MM.1S (cell line): ENCODE data around the gene UNC93B1.

Experiments used
- DNase-seq: peaks from one replicate; pipeline ENCODE4 v3.0.0-alpha.2; 2015
- H2AFZ ChIP-seq: fragments of 300-600 bp; sonication (generic); 2 replicates; pipeline ENCODE4 v1.6.0; 2016; ENCODE audit warnings: antibody characterized with exemption, low read length
- H3F3A ChIP-seq: fragments of 300-600 bp; sonication (generic); 2 replicates; pipeline ENCODE4 v1.6.1; 2016; ENCODE audit warnings: mild to moderate bottlenecking, antibody characterized with exemption, low read length, moderate library complexity, mixed read lengths; ENCODE audit not compliant: insufficient read depth
- H3K27ac ChIP-seq: fragments of 300-600 bp; sonication (generic); 2 replicates; pipeline ENCODE4 v1.5.1; 2016; ENCODE audit warnings: mild to moderate bottlenecking, low read length
- H3K27me3 ChIP-seq: fragments of 300-600 bp; sonication (generic); replicated peaks from 2 replicates; pipeline ENCODE4 v1.6.0; 2016; ENCODE audit warnings: low read length; ENCODE audit not compliant: insufficient read depth
- H3K36me3 ChIP-seq: fragments of 300-600 bp; sonication (generic); replicated peaks from 2 replicates; pipeline ENCODE4 v1.6.1; 2016; ENCODE audit warnings: mild to moderate bottlenecking, low read length, mixed read lengths; ENCODE audit not compliant: insufficient read depth
- H3K4me1 ChIP-seq: fragments of 300-600 bp; sonication (generic); 2 replicates; pipeline ENCODE4 v1.6.1; 2016; ENCODE audit warnings: low read length, mixed read lengths
- H3K4me2 ChIP-seq: fragments of 300-600 bp; sonication (generic); 2 replicates; pipeline ENCODE4 v1.6.0; 2016; ENCODE audit warnings: low read depth, low read length
- H3K4me3 ChIP-seq: fragments of 300-600 bp; sonication (generic); 2 replicates; pipeline ENCODE4 v1.5.1; 2016; ENCODE audit warnings: low read length, mixed read lengths
- H3K79me2 ChIP-seq: fragments of 300-600 bp; sonication (generic); 2 replicates; pipeline ENCODE4 v1.6.1; 2016; ENCODE audit warnings: mixed run types, low read length, mixed read lengths
- H3K9ac ChIP-seq: fragments of 300-600 bp; sonication (generic); 2 replicates; pipeline ENCODE4 v1.6.1; 2016; ENCODE audit warnings: low read length, mixed read lengths
- H3K9me2 ChIP-seq: fragments of 300-600 bp; sonication (generic); replicated peaks from 2 replicates; pipeline ENCODE4 v1.6.1; 2016; ENCODE audit warnings: mild to moderate bottlenecking, low read length, mixed read lengths; ENCODE audit not compliant: insufficient read depth
- H3K9me3 ChIP-seq: fragments of 300-600 bp; sonication (generic); replicated peaks from 2 replicates; pipeline ENCODE4 v1.6.1; 2016; ENCODE audit warnings: mild to moderate bottlenecking, low read length, mixed read lengths; ENCODE audit not compliant: insufficient read depth
- H4K20me1 ChIP-seq: fragments of 300-600 bp; sonication (generic); 2 replicates; pipeline ENCODE4 v1.6.1; 2016; ENCODE audit warnings: mild to moderate bottlenecking, low read length, moderate library complexity, mixed read lengths; ENCODE audit not compliant: insufficient read depth
- EZH2 ChIP-seq: fragments of 300-600 bp; sonication (generic); optimal IDR thresholded peaks from 2 replicates; pipeline ENCODE3; 2017; ENCODE audit warnings: low read depth, mild to moderate bottlenecking, antibody characterized with exemption, low read length, mixed read lengths
- EZH2phosphoT487 ChIP-seq: fragments of 300-600 bp; sonication (generic); IDR thresholded peaks from 2 replicates; pipeline ENCODE4 v1.6.1; 2018; ENCODE audit warnings: antibody characterized with exemption, low read length
- TF ChIP-seq, protein P1 (sequence below): fragments of 300-600 bp; sonication (generic); IDR thresholded peaks from 2 replicates; pipeline ENCODE4 v1.5.1; 2016; ENCODE audit warnings: antibody characterized with exemption, low read length, mixed read lengths

The UNC93B1 gene

DNA sequence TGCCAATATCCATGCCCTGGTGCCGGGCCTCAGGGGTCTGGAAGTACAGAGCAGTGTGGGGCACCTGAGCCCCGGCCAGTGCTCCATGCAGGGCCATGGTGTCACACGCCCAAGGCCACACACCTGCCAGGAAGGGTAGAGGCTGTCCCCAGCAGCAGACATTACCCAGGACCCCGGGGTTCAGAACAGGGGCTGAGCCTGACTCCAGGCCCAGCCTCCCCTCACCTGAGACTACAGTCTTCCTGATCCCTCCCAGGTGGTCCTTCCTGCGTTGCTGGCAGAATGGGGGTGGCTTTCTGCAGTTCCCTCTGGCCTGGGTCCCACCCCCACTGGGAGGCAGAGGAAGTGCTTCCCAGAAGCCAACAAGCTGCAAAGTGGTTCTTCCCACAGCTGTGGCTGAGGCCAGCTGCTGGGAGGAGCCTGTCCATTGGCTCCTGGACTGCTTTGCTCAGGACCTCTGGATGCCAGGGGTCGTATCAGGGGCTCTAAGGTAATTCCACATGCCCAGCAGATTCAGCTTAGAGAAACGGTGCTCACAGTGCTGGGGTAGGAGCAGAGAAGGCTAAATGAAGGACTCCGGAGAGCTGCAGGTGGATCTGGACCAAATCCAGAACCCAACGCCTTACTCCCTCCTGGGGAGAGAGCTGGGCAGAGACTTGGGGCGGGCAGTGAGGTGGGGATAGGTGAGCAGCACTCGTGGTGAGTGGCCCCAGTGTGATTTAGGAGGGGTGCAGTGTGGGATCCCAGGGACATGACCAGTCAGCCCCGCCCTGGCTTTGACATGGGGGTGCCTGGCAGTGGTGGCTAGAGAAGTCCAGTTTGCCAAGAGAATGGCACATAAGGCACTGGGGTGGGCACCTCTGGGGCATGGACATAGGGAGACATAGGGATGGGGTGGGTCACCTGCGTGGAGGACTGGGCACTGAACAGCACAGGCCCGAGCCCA, 47.6 kb upstream of the UNC93B1 start:
- no peaks in the 10 kb centered on the region for H3K9me2 ChIP-seq
- H3K27ac ChIP-seq = no peak overlapping the region
- H4K20me1 ChIP-seq = no peaks in the 10 kb centered on the region
- no peak overlapping the region for H3K9ac ChIP-seq
- H3K4me3 ChIP-seq = no peak overlapping the region
- TF ChIP-seq EZH2phosphoT487 = no peak
- no peak overlapping the region for H2AFZ ChIP-seq
- DNase-seq = no peak
- H3K4me2 ChIP-seq = no peak overlapping the region
- no peaks in the 10 kb centered on the region for H3K27me3 ChIP-seq
- H3K36me3 ChIP-seq = no peaks in the 10 kb centered on the region; the same call in 1 of the 2 replicates
- no peaks in the 10 kb centered on the region; the same call in 1 of the 2 replicates for H3K79me2 ChIP-seq
- H3K4me1 ChIP-seq = no peaks in the 10 kb centered on the region
- peaks cover 8% of the 10 kb centered on the region; the same call in 1 of the 2 replicates for H3F3A ChIP-seq
- no peaks in the 10 kb centered on the region for H3K9me3 ChIP-seq

DNA sequence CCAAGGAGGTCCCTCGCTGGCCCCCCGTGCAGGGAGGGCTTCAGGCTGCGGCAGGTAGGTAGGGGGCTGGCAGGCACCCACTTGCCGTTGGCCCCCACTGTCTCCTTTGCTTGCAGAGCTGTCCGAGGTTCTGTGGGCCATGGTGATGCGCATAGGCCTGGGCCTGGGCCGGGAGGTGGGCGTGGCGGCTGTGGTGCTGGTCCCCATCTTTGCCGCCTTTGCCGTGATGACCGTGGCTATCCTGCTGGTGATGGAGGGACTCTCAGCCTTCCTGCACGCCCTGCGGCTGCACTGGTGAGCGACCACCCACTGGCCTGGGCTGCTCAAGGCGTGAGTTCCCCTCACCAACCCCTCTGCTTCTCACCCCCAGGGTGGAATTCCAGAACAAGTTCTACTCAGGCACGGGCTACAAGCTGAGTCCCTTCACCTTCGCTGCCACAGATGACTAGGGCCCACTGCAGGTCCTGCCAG, 46.5 kb upstream of the UNC93B1 start:
- no peak for TF ChIP-seq EZH2
- TF ChIP-seq, protein P1, sequence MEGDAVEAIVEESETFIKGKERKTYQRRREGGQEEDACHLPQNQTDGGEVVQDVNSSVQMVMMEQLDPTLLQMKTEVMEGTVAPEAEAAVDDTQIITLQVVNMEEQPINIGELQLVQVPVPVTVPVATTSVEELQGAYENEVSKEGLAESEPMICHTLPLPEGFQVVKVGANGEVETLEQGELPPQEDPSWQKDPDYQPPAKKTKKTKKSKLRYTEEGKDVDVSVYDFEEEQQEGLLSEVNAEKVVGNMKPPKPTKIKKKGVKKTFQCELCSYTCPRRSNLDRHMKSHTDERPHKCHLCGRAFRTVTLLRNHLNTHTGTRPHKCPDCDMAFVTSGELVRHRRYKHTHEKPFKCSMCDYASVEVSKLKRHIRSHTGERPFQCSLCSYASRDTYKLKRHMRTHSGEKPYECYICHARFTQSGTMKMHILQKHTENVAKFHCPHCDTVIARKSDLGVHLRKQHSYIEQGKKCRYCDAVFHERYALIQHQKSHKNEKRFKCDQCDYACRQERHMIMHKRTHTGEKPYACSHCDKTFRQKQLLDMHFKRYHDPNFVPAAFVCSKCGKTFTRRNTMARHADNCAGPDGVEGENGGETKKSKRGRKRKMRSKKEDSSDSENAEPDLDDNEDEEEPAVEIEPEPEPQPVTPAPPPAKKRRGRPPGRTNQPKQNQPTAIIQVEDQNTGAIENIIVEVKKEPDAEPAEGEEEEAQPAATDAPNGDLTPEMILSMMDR = no peak
- no peak for TF ChIP-seq EZH2phosphoT487
- Histone ChIP-seq H3K79me2 (no peaks in the 10 kb centered on the region; the same call in 1 of the 2 replicates), H3K4me1 (no peaks in the 10 kb centered on the region), H3K27ac (no peak overlapping the region), H3F3A (0 out of 2 replicates have a peak, but pooled peaks cover 8% of the 10 kb centered on the region), H3K4me3 (no peak overlapping the region), H3K4me2 (no peak overlapping the region), H3K27me3 (no peaks in the 10 kb centered on the region), H3K36me3 (no peaks in the 10 kb centered on the region; the same call in 1 of the 2 replicates), H3K9me3 (no peaks in the 10 kb centered on the region), H3K9ac (no peak overlapping the region), H3K9me2 (no peaks in the 10 kb centered on the region), H2AFZ (no peak overlapping the region), H4K20me1 (no peaks in the 10 kb centered on the region)
- no peak for DNase-seq

DNA sequence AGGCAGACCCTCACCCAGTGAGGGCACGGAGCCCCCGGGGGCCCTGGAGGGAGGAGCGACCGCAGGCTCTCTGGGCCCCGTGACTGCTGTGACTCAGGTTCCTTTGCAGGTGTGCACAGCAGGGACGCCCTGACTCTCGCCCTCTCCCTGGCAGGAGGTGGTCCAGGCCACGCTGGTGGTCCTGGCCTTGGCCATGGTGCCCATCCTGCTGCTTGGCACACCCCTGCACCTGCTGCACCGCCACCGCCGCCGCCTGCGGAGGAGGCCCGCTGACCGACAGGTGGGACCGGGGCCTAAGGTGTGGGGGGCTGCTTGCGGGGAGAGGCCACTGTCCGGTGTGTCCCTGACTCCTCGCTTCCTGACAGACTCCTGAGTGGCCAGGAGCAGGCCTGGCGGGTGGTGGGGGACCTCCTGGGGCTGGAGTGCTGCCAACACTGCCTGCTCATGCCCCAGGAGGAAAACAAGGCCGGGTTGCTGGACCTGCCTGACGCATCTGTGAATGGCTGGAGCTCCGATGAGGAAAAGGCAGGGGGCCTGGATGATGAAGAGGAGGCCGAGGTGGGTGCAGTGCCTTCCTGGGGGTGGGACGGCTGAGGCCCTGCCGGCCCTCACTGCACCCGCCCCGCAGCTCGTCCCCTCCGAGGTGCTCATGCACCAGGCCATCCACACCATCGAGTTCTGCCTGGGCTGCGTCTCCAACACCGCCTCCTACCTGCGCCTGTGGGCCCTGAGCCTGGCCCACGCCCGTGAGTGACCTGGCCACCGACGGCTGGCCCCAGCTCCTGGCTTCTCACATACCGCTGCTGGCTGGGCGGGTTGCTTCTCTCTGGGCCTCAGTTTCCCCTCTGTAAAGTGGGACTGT, 45.8 kb upstream of the UNC93B1 start:
- H3K27me3 ChIP-seq = no peaks in the 10 kb centered on the region

More for the DNA sequence above, 45.8 kb upstream of the UNC93B1 start:
- Histone ChIP-seq H3K79me2 (peaks cover 6% of the 10 kb centered on the region), H3K4me1 (no peaks in the 10 kb centered on the region), H3K9ac (no peak overlapping the region), H3K27ac (no peak overlapping the region), H3K9me3 (no peaks in the 10 kb centered on the region), H3K9me2 (no peaks in the 10 kb centered on the region), H2AFZ (no peak overlapping the region), H3K36me3 (no peaks in the 10 kb centered on the region; the same call in 1 of the 2 replicates), H4K20me1 (no peaks in the 10 kb centered on the region), H3K4me2 (no peak overlapping the region), H3F3A (0 out of 2 replicates have a peak, but pooled peaks cover 8% of the 10 kb centered on the region), H3K4me3 (no peak overlapping the region)
- TF ChIP-seq EZH2 (no peak), EZH2phosphoT487 (no peak)
- TF ChIP-seq, protein P1 = no peak
- no peak for DNase-seq
